ELR (cell line): Measurements from ENCODE around the gene APOBEC3G.
"Not testable (repeated sequence)": the region's sequence is repeated elsewhere in the genome, so short reads cannot be mapped to it uniquely, and the experiment has no call there.

Experiments
- DNase-seq: peaks from one replicate; pipeline ENCODE4 v3.0.0-alpha.2; 2015; ENCODE audit warnings: low read depth

The APOBEC3G gene

GRCh38 chr22:39077026-39077840 lies at the start of gene APOBEC3G:
APOBEC3G (plus strand) TSS chr22:39077275; CDS start chr22:39077362, 87 bp downstream.
- peak; percentile 69 for DNase-seq

- DNase-seq: no peak
These were observed 49.4 kb upstream of the APOBEC3G start for GRCh38 chr22:39027717-39028116.

GRCh38 chr22:39028281-39028680 lies 48.8 kb upstream of the APOBEC3G start:
- no peak for DNase-seq

GRCh38 chr22:39029227-39029626 lies 47.8 kb upstream of the APOBEC3G start:
- no peak for DNase-seq

- no peak for DNase-seq
These were observed 46.4 kb upstream of the APOBEC3G start for GRCh38 chr22:39030705-39031104.

- DNase-seq: not testable (repeated sequence)
These were observed 45.4 kb upstream of the APOBEC3G start for GRCh38 chr22:39031434-39032295.

GRCh38 chr22:39037071-39037470 lies 40.0 kb upstream of the APOBEC3G start:
- DNase-seq: not testable (repeated sequence)

- DNase-seq: no peak
These were observed 37.6 kb upstream of the APOBEC3G start for GRCh38 chr22:39039306-39040126.

GRCh38 chr22:39040155-39040537 lies 36.9 kb upstream of the APOBEC3G start:
- DNase-seq: not testable (repeated sequence)

GRCh38 chr22:39040538-39041296 lies 36.4 kb upstream of the APOBEC3G start, which contains the start of gene APOBEC3F:
APOBEC3F (plus strand) TSS chr22:39040864; CDS start chr22:39040961, 97 bp downstream.
- peak; percentile 63 for DNase-seq

GRCh38 chr22:39041908-39042307 lies 35.2 kb upstream of the APOBEC3G start:
- no peak for DNase-seq

GRCh38 chr22:39043063-39043462 lies 34.0 kb upstream of the APOBEC3G start:
- not testable (repeated sequence) for DNase-seq

GRCh38 chr22:39045136-39045535 lies 31.9 kb upstream of the APOBEC3G start:
- not testable (repeated sequence) for DNase-seq

GRCh38 chr22:39049486-39049885 lies 27.6 kb upstream of the APOBEC3G start:
- not testable (repeated sequence) for DNase-seq

GRCh38 chr22:39051844-39052495 lies 25.1 kb upstream of the APOBEC3G start:
- DNase-seq: not testable (repeated sequence)

GRCh38 chr22:39055658-39056057 lies 21.4 kb upstream of the APOBEC3G start:
- DNase-seq: no peak

- not testable (repeated sequence) for DNase-seq
These were observed 15.8 kb upstream of the APOBEC3G start for GRCh38 chr22:39061290-39061689.

GRCh38 chr22:39061951-39062350 lies 15.1 kb upstream of the APOBEC3G start:
- not testable (repeated sequence) for DNase-seq

GRCh38 chr22:39063904-39064303 lies 13.2 kb upstream of the APOBEC3G start:
- DNase-seq: not testable (repeated sequence)
